Effector CD8-positive, alpha-beta T cell (primary cell): ENCODE data around the gene SPDYE3.

ENCODE experiments used
- DNase-seq: peaks from one replicate; lab custom pipeline; 2025; lab: John Stamatoyannopoulos, UW

Gene SPDYE3

DNA sequence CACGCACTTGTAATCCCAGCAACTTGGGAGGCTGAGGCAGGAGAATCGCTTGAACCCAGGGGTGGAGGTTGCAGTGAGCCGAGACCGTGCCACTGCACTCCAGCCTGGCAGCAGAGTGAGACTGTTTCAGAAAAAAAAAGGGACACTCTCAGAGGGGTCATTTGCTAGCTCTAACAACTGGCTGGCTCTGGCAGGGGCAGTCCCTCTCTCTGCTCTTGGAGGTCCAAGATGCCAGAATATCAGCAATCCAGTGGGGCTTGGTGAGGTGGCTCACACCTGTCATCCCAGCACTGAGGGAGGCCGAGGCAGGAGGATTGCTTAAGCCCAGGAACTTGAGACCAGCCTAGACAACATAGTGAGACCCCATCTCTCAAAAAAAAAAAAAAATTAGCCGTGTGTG lies 63.2 kb downstream of the SPDYE3 start:
- DNase-seq, result no peak

GRCh38 chr7:100371561-100372171 lies 64.2 kb downstream of the SPDYE3 start:
- DNase-seq, result no peak
